Effector memory CD4-positive, alpha-beta T cell (primary cell): ENCODE data around the gene HPN.

ENCODE experiments used
- DNase-seq, 3 donors: peaks; one replicate each; pipeline ENCODE4 v3.0.0-alpha.2; 2020
- H3K27ac ChIP-seq: 2 replicates; pipeline ENCODE4 v1.7.0; 2013; ENCODE audit warnings: mild to moderate bottlenecking, low read length, moderate library complexity; ENCODE audit not compliant: insufficient read depth, poor library complexity, severe bottlenecking
- H3K27me3 ChIP-seq: replicated peaks from 2 replicates; pipeline ENCODE4 v1.7.0; 2013; ENCODE audit warnings: mild to moderate bottlenecking, low read length; ENCODE audit not compliant: insufficient read depth, control insufficient read depth, poor library complexity, severe bottlenecking
- H3K36me3 ChIP-seq: 2 replicates; pipeline ENCODE4 v1.7.0; 2013; ENCODE audit warnings: mild to moderate bottlenecking, low read length, moderate library complexity; ENCODE audit not compliant: control insufficient read depth, insufficient read depth
- H3K4me1 ChIP-seq: 2 replicates; pipeline ENCODE4 v1.7.0; 2013; ENCODE audit warnings: low read length, mild to moderate bottlenecking; ENCODE audit not compliant: control insufficient read depth, insufficient read depth, poor library complexity, severe bottlenecking
- H3K4me3 ChIP-seq: 2 replicates; pipeline ENCODE4 v1.7.0; 2013; ENCODE audit warnings: low read length, low read depth, mild to moderate bottlenecking; ENCODE audit not compliant: insufficient read depth, poor library complexity, severe bottlenecking
- H3K9me3 ChIP-seq: 2 replicates; pipeline ENCODE4 v1.7.0; 2013; ENCODE audit warnings: mild to moderate bottlenecking, low read length, moderate library complexity; ENCODE audit not compliant: control insufficient read depth

HPN gene

GRCh38 chr19:35104361-35104760, 62.8 kb downstream of the HPN start:
- Histone ChIP-seq H3K27me3 (no peaks in the 10 kb centered on the region), H3K4me1 (no peaks in the 10 kb centered on the region)
- DNase-seq = no peak

GRCh38 chr19:35105047-35105410, 63.5 kb downstream of the HPN start:
- H3K27ac ChIP-seq = no peak overlapping the region
- no peak overlapping the region for H3K4me3 ChIP-seq
- no peak for DNase-seq
- H3K9me3 ChIP-seq = no peaks in the 10 kb centered on the region
- H3K36me3 ChIP-seq = no peaks in the 10 kb centered on the region
- H3K27me3 ChIP-seq = no peaks in the 10 kb centered on the region
- no peaks in the 10 kb centered on the region for H3K4me1 ChIP-seq

More at GRCh38 chr19:35104361-35104760, 62.8 kb downstream of the HPN start:
- Histone ChIP-seq H3K36me3 (no peaks in the 10 kb centered on the region), H3K4me3 (no peak overlapping the region), H3K27ac (no peak overlapping the region), H3K9me3 (no peaks in the 10 kb centered on the region)

GRCh38 chr19:35105411-35106290, 64.1 kb downstream of the HPN start:
- Histone ChIP-seq H3K9me3 (no peaks in the 10 kb centered on the region), H3K4me3 (no peak overlapping the region), H3K27ac (no peak overlapping the region), H3K27me3 (no peaks in the 10 kb centered on the region), H3K36me3 (no peaks in the 10 kb centered on the region), H3K4me1 (no peaks in the 10 kb centered on the region)
- no peak for DNase-seq

- H3K27me3 ChIP-seq = no peaks in the 10 kb centered on the region
- H3K4me3 ChIP-seq = no peak overlapping the region
- no peak overlapping the region for H3K27ac ChIP-seq
- no peak for DNase-seq
- H3K9me3 ChIP-seq = no peaks in the 10 kb centered on the region
- no peaks in the 10 kb centered on the region for H3K4me1 ChIP-seq
- no peaks in the 10 kb centered on the region for H3K36me3 ChIP-seq
Measured at GRCh38 chr19:35106291-35106583, 64.7 kb downstream of the HPN start.

- Histone ChIP-seq H3K27ac (no peak overlapping the region), H3K27me3 (no peaks in the 10 kb centered on the region), H3K4me1 (no peaks in the 10 kb centered on the region), H3K4me3 (no peak overlapping the region), H3K36me3 (no peaks in the 10 kb centered on the region), H3K9me3 (no peaks in the 10 kb centered on the region)
- no peak for DNase-seq
Measured at GRCh38 chr19:35106898-35107541, 65.5 kb downstream of the HPN start.

GRCh38 chr19:35107545-35107944, 66.0 kb downstream of the HPN start:
- DNase-seq = no peak
- Histone ChIP-seq H3K4me1 (no peaks in the 10 kb centered on the region), H3K36me3 (no peaks in the 10 kb centered on the region), H3K27ac (no peak overlapping the region), H3K9me3 (no peaks in the 10 kb centered on the region), H3K4me3 (no peak overlapping the region), H3K27me3 (no peaks in the 10 kb centered on the region)

GRCh38 chr19:35108730-35109129, 67.2 kb downstream of the HPN start:
- Histone ChIP-seq H3K4me1 (no peaks in the 10 kb centered on the region), H3K4me3 (no peak overlapping the region), H3K27me3 (no peaks in the 10 kb centered on the region), H3K36me3 (no peaks in the 10 kb centered on the region), H3K27ac (no peak overlapping the region), H3K9me3 (no peaks in the 10 kb centered on the region)
- DNase-seq = no peak

GRCh38 chr19:35109395-35110112, 68.0 kb downstream of the HPN start:
- DNase-seq = no peak
- no peaks in the 10 kb centered on the region for H3K36me3 ChIP-seq
- H3K4me1 ChIP-seq = peaks cover 3% of the 10 kb centered on the region
- H3K27ac ChIP-seq = no peak overlapping the region
- no peaks in the 10 kb centered on the region for H3K9me3 ChIP-seq
- peaks cover 3% of the 10 kb centered on the region for H3K27me3 ChIP-seq
- no peak overlapping the region for H3K4me3 ChIP-seq

GRCh38 chr19:35110974-35111373, 69.5 kb downstream of the HPN start:
- no peaks in the 10 kb centered on the region for H3K9me3 ChIP-seq
- peaks cover 7% of the 10 kb centered on the region for H3K4me1 ChIP-seq
- H3K36me3 ChIP-seq = no peaks in the 10 kb centered on the region
- H3K4me3 ChIP-seq = no peak overlapping the region
- no peak overlapping the region for H3K27ac ChIP-seq
- DNase-seq = no peak
- H3K27me3 ChIP-seq = peaks cover 3% of the 10 kb centered on the region
